Neural cell (in vitro differentiated cells): ENCODE data around the gene NOL11. TPM values are rescaled to one million over a fixed set of nuclear protein-coding genes. Genes with fewer than 3 reads are reported as not detected.

Source experiments
- H2AFZ ChIP-seq: fragments of 200-600, 300-800 bp; sonication (generic), shearing (Covaris generic); 2 replicates; pipeline ENCODE4 v1.6.0; 2014; ENCODE audit warnings: low read depth, mild to moderate bottlenecking, antibody characterized with exemption, low read length, moderate library complexity
- H3F3A ChIP-seq: fragments of 200-600 bp; shearing (Covaris generic); 2 replicates; pipeline ENCODE4 v1.6.1; 2016; ENCODE audit warnings: mild to moderate bottlenecking, moderate library complexity, mixed read lengths, antibody characterized with exemption, low read length; ENCODE audit not compliant: insufficient read depth, poor library complexity, severe bottlenecking
- H3K27ac ChIP-seq: fragments of 200-600, 300-800 bp; sonication (generic), shearing (Covaris generic); 2 replicates; pipeline ENCODE4 v1.5.1; 2014; ENCODE audit warnings: mild to moderate bottlenecking, low read length, moderate library complexity
- H3K27me3 ChIP-seq: fragments of 300-800, 200-600 bp; sonication (generic), shearing (Covaris generic); 2 replicates; pipeline ENCODE4 v1.6.0; 2014; ENCODE audit warnings: mild to moderate bottlenecking, low read depth, low read length, moderate library complexity; ENCODE audit not compliant: insufficient read depth
- H3K36me3 ChIP-seq: fragments of 300-800, 200-600 bp; sonication (generic), shearing (Covaris generic); 2 replicates; pipeline ENCODE4 v1.5.1; 2014; ENCODE audit warnings: mild to moderate bottlenecking, antibody characterized with exemption, low read length, moderate library complexity; ENCODE audit not compliant: insufficient read depth
- H3K4me2 ChIP-seq: fragments of 300-800, 200-600 bp; sonication (generic), shearing (Covaris generic); 2 replicates; pipeline ENCODE4 v1.6.0; 2014; ENCODE audit warnings: mild to moderate bottlenecking, low read length
- H3K4me3 ChIP-seq: fragments of 300-800, 200-600 bp; sonication (generic), shearing (Covaris generic); 2 replicates; pipeline ENCODE4 v1.5.1; 2014; ENCODE audit warnings: mild to moderate bottlenecking, low read length, moderate library complexity
- H3K79me2 ChIP-seq: fragments of 200-600 bp; shearing (Covaris generic); replicated peaks from 2 replicates; pipeline ENCODE4 v1.6.0; 2014; ENCODE audit warnings: mild to moderate bottlenecking, low read length, moderate library complexity; ENCODE audit not compliant: insufficient read depth
- H3K9ac ChIP-seq: fragments of 300-800, 200-600 bp; sonication (generic), shearing (Covaris generic); 2 replicates; pipeline ENCODE4 v1.6.1; 2016; ENCODE audit warnings: mild to moderate bottlenecking, low read length, mixed read lengths
- H3K9me2 ChIP-seq: fragments of 200-600 bp; shearing (Covaris generic); 2 replicates; pipeline ENCODE4 v1.6.1; 2016; ENCODE audit warnings: mild to moderate bottlenecking, low read length, mixed read lengths; ENCODE audit not compliant: insufficient read depth
- H3K9me3 ChIP-seq: fragments of 200-600, 300-800 bp; sonication (generic), shearing (Covaris generic); 2 replicates; pipeline ENCODE4 v1.6.1; 2016; ENCODE audit warnings: mild to moderate bottlenecking, mixed run types, low read length, moderate library complexity, mixed read lengths
- H4K20me1 ChIP-seq: fragments of 200-600 bp; shearing (Covaris generic); 2 replicates; pipeline ENCODE4 v1.6.1; 2016; ENCODE audit warnings: mild to moderate bottlenecking, mixed run types; ENCODE audit not compliant: insufficient read depth
- EP300 ChIP-seq: fragments of 450-650 bp; conservative IDR thresholded peaks from 2 replicates; pipeline ENCODE4 v1.6.1; 2014; ENCODE audit warnings: antibody characterized with exemption, mild to moderate bottlenecking, moderate library complexity; ENCODE audit not compliant: poor library complexity, severe bottlenecking
- EZH2 ChIP-seq: fragments of 200-600, 300-800 bp; shearing (Covaris generic), sonication (generic); IDR thresholded peaks from 2 replicates; pipeline ENCODE4 v1.6.1; 2014; ENCODE audit warnings: antibody characterized with exemption, low read length, borderline replicate concordance, mild to moderate bottlenecking; ENCODE audit not compliant: insufficient read depth, poor library complexity, severe bottlenecking
- MXI1 ChIP-seq: fragments of 450-650 bp; conservative IDR thresholded peaks from 2 replicates; pipeline ENCODE4 v1.6.1; 2014; ENCODE audit warnings: antibody characterized with exemption, mild to moderate bottlenecking; ENCODE audit not compliant: poor library complexity, severe bottlenecking
- POLR2AphosphoS5 ChIP-seq: IDR thresholded peaks from 2 replicates; pipeline ENCODE4 v1.6.1; 2012
- RAD21 ChIP-seq: fragments of 450-650 bp; conservative IDR thresholded peaks from 2 replicates; pipeline ENCODE4 v1.6.1; 2014; ENCODE audit warnings: antibody characterized with exemption, mild to moderate bottlenecking, moderate library complexity
- SMC3 ChIP-seq: fragments of 450-650 bp; conservative IDR thresholded peaks from 2 replicates; pipeline ENCODE4 v1.6.1; 2014; ENCODE audit warnings: antibody characterized with exemption, mild to moderate bottlenecking, moderate library complexity; ENCODE audit not compliant: poor library complexity
- TAF1 ChIP-seq: IDR thresholded peaks from 2 replicates; pipeline ENCODE4 v1.6.1; 2012; ENCODE audit warnings: low read depth
- polyA plus RNA-seq: library from polyadenylated mRNA; depleted of rRNA; stranded (reverse); fragments of >200 nt; gene quantifications from 2 replicates; pipeline ENCODE4 v1.2.3, GENCODE V29; 2014
- TF ChIP-seq, protein P1 (sequence below): IDR thresholded peaks from 2 replicates; pipeline ENCODE4 v1.6.1; 2012; ENCODE audit warnings: borderline replicate concordance
- TF ChIP-seq, protein P2 (sequence below): fragments of 450-650 bp; IDR thresholded peaks from 2 replicates; pipeline ENCODE4 v1.5.1; 2014; ENCODE audit warnings: antibody characterized with exemption, mild to moderate bottlenecking, moderate library complexity; ENCODE audit not compliant: poor library complexity, severe bottlenecking

Gene NOL11
- polyA plus RNA-seq, 1 donor from 2014 or later, result 59.7 TPM

DNA sequence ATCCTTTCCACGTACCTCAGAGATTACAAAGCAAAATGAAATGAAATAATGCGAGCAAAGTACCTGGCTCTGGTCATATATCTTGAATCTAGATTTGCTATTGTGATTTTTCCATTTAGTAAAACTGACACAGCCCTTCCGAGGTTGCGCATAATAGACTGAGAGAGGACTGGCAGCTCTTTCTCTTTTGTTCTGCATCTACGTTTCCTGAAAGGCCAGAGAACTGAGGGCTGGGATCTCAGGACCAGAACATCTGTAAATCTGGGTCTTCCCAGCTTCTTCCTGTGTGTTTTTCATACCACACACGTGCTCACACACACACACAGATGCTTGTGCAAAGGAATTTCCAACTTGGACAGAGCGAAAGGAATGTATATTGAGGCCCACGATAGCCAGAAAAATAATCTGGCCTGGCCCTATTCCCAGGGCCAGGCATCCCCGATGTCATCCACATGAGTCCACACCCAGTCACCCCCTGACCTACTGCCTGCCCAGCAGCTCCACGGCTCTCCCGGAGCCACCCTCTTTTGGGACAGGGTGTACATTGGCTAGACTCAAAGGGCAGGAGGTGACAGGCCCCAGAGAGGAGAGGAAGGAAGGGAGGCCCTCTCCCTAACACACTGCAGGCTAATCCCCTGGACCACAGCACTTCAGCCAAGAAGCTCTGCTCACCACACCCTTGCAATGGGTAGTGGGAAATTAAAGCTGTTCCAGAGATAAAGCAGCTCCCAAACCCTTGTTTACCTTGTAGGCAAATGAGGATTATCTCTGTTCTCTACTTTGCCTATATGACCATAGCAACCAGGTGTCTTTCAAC is 41.8 kb downstream of the NOL11 start:
- TF ChIP-seq POLR2AphosphoS5, result no peak
- H4K20me1 ChIP-seq, result no peaks in the 10 kb centered on the region
- no peak overlapping the region for H3K4me2 ChIP-seq
- H3K79me2 ChIP-seq, result no peaks in the 10 kb centered on the region
- no peak overlapping the region for H3K9ac ChIP-seq
- H2AFZ ChIP-seq, result no peak overlapping the region
- H3K27ac ChIP-seq, result no peak overlapping the region
- H3K36me3 ChIP-seq, result no peaks in the 10 kb centered on the region
- H3K27me3 ChIP-seq, result no peaks in the 10 kb centered on the region
- no peak overlapping the region for H3K4me3 ChIP-seq
- no peaks in the 10 kb centered on the region for H3K9me2 ChIP-seq
- H3F3A ChIP-seq, result no peaks in the 10 kb centered on the region
- H3K9me3 ChIP-seq, result no peaks in the 10 kb centered on the region

DNA sequence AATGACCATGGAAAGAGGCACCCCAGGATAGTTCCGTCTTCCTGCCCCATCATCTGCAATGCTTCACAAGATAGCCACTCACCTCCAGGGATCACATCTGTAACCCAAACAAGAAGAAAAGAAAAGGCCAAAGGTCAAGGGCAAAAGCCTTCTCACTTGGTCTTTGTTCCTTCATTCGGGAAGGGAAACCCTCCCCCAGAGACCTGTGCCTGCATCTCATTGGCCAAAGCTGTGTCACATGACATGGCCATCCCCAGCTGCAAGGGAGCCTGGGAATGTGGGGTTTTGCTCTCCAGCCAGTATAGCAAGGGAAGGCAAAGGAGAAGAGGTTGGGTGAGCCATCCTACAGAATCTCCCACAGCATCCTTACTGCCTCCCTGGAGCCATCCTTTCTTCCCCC is 47.9 kb downstream of the NOL11 start:
- Histone ChIP-seq H3F3A (no peaks in the 10 kb centered on the region), H2AFZ (no peak overlapping the region), H3K4me2 (no peak overlapping the region), H3K4me3 (no peak overlapping the region), H3K9me3 (no peaks in the 10 kb centered on the region), H3K27me3 (no peaks in the 10 kb centered on the region), H3K27ac (no peak overlapping the region), H3K36me3 (no peaks in the 10 kb centered on the region), H3K79me2 (no peaks in the 10 kb centered on the region), H3K9ac (no peak overlapping the region), H4K20me1 (no peaks in the 10 kb centered on the region), H3K9me2 (no peaks in the 10 kb centered on the region)
- TF ChIP-seq EZH2 (no peak), TAF1 (no peak), POLR2AphosphoS5 (no peak), MXI1 (no peak), SMC3 (no peak), EP300 (no peak), RAD21 (no peak)
- TF ChIP-seq, protein P1, sequence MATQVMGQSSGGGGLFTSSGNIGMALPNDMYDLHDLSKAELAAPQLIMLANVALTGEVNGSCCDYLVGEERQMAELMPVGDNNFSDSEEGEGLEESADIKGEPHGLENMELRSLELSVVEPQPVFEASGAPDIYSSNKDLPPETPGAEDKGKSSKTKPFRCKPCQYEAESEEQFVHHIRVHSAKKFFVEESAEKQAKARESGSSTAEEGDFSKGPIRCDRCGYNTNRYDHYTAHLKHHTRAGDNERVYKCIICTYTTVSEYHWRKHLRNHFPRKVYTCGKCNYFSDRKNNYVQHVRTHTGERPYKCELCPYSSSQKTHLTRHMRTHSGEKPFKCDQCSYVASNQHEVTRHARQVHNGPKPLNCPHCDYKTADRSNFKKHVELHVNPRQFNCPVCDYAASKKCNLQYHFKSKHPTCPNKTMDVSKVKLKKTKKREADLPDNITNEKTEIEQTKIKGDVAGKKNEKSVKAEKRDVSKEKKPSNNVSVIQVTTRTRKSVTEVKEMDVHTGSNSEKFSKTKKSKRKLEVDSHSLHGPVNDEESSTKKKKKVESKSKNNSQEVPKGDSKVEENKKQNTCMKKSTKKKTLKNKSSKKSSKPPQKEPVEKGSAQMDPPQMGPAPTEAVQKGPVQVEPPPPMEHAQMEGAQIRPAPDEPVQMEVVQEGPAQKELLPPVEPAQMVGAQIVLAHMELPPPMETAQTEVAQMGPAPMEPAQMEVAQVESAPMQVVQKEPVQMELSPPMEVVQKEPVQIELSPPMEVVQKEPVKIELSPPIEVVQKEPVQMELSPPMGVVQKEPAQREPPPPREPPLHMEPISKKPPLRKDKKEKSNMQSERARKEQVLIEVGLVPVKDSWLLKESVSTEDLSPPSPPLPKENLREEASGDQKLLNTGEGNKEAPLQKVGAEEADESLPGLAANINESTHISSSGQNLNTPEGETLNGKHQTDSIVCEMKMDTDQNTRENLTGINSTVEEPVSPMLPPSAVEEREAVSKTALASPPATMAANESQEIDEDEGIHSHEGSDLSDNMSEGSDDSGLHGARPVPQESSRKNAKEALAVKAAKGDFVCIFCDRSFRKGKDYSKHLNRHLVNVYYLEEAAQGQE, result no peak
- TF ChIP-seq, protein P2, sequence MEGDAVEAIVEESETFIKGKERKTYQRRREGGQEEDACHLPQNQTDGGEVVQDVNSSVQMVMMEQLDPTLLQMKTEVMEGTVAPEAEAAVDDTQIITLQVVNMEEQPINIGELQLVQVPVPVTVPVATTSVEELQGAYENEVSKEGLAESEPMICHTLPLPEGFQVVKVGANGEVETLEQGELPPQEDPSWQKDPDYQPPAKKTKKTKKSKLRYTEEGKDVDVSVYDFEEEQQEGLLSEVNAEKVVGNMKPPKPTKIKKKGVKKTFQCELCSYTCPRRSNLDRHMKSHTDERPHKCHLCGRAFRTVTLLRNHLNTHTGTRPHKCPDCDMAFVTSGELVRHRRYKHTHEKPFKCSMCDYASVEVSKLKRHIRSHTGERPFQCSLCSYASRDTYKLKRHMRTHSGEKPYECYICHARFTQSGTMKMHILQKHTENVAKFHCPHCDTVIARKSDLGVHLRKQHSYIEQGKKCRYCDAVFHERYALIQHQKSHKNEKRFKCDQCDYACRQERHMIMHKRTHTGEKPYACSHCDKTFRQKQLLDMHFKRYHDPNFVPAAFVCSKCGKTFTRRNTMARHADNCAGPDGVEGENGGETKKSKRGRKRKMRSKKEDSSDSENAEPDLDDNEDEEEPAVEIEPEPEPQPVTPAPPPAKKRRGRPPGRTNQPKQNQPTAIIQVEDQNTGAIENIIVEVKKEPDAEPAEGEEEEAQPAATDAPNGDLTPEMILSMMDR, result no peak
